Measurements from ENCODE around the gene CABP4.

The CABP4 gene

DNA sequence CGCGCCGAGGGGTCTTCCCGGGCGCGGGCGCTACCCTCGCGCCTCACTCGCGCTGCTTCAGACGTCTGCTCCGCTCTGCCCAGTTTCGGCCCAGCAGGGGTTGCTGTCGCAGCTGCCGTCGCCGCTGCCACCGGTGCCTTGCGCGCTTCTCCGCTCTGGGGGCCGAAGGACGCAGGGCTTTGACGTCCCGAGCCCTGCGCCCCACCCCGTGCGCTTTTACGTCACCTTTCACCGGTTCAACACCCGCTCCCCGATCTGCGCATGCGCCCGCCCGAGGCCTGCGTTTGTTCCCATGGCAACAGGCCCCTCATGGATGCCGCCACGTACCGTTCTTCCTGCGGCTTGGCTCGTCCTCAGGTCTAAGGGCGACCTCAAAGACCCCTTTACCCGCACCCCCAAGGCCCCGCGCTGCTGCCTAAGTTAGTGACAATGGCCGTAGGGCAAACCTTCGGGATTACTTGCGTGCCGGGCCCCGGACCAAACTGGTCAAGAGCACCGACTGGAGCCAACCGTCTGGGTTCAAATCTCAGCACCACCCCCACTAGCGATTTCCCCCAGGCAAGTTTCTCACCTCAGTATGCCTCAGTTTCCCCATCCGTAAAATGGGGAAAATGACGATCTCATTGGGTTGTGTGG, 53.5 kb downstream of the CABP4 start:
- peak; percentile 96 to 99 (median 96) for DNase-seq (ENCODE audit: low read depth in 2 of 3, low spot score in 1 of 3)

DNA sequence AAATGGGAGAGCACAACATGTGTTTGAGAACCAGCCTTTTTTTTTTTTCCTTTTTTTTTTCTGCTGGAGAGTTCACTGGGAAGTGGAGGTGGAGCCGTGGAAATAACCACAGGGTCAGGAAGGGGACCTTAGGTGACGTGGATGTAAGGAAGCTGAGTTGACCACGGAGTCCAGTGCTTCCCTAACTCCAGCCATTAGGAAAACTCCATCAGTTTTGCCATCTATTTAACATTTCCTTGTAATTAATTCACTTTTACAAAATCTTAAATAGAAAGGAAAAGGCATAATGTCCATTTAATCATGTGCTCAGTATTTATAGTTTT, 54.8 kb downstream of the CABP4 start:
- no peak for DNase-seq (ENCODE audit: low read depth in 2 of 3, low spot score in 1 of 3)
